NCI-H1048 (cell line): Measurements from ENCODE around the gene AIRE.
"Not testable (repeated sequence)": the region's sequence is repeated elsewhere in the genome, so short reads cannot be mapped to it uniquely, and the experiment has no call there.

Experiments
- DNase-seq: peaks from one replicate; lab custom pipeline; 2025; lab: John Stamatoyannopoulos, UW

AIRE gene

DNA sequence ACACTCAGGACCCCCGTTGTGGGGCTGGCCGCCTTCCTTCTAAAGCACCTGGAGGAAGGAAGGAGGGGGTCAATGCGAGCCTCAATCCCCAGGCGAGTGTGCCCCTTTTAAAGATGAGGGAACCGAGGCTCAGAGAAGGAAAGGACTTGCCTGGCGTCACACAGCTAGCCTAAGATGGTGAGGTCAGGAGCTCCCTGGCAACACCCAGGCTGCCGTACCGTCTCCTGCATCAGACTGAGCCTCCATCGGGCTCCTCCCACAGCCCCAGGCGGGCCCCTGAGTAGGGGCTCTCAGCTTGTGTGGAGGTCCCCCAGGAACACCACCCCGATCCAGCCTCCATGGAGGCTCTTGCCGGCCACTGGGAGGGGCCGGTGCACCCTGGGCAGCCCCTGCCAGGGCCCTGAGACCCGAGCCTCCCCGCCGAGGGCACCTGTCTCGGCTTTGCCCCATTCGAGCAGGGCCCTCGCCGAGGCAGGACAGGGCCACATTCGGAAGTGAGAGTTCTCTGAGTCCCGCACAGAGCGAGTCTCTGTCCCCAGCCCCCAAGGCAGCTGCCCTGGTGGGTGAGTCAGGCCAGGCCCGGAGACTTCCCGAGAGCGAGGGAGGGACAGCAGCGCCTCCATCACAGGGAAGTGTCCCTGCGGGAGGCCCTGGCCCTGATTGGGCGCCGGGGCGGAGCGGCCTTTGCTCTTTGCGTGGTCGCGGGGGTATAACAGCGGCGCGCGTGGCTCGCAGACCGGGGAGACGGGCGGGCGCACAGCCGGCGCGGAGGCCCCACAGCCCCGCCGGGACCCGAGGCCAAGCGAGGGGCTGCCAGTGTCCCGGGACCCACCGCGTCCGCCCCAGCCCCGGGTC lies at the start of gene AIRE:
Gene AIRE (plus strand): TSS at position 739 of the 855 bp plus-strand sequence. CDS start 131 bp downstream, outside the sequence.
- DNase-seq, result no peak

DNA sequence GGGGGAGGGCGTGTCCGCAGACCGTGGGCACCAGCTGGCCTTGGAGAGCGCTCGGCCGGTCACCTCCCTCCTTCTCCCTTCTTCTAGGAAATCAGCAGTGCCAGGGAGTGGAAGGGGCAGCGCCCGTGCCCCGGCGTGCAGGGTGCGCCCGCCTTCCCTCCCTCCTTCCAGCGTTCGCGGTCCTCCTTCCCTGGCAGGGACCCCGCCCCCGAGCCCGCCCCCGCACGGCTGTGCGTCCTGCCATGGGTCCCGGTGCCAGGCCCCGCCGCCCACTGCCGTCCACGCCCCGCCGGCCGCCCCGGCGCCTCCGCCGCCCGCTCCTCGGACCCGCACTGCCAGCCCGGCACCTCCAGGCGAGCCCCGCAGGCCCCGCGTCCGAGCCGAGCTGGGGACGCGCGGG lies 45.3 kb upstream of the AIRE start:
- not testable (repeated sequence) for DNase-seq

DNA sequence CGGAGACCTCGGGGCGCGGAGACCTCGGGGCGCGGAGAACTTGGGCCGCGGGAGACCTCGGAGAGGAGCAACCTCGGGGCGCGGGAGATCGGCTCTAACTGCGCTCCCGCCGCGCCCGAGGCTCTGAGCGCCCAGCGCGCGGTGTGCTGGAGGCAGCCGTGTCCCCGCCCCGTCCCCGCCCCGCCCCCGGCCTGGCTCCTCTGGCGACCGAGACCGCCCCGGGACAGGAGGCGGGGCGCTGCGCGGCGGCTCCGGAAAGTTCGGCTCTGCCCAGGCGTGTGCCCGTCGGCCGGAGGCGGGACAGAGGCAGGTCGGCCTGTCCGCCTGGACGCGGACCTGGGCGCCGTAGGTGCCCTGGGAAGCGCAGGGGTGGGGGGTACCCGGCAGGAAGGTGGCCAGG lies 44.8 kb upstream of the AIRE start, which contains the start of gene ICOSLG:
Gene ICOSLG (minus strand): TSS at position 102 of the 400 bp plus-strand sequence. CDS start 126 bp downstream, outside the sequence.
- not testable (repeated sequence) for DNase-seq

DNA sequence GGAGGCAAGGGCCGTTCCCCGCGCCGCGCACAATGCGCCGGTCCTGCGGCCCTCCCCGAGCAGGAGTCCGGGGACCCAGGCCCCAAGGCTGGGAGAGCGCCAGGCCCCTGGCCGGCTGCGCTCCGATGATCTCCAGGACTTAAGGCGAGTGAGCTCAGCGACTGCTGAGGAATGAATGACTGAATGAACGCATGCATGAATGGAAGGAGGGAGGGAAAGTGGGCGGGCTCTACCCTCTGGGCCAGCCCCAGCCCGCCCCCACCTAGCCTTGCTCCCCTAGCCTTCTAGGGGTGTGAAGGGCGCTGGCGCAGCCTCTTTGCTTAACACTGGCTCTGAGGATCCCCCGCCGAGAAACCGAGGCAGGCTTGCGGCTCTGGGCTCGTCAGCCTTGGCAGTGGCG lies 44.4 kb upstream of the AIRE start:
- not testable (repeated sequence) for DNase-seq

DNA sequence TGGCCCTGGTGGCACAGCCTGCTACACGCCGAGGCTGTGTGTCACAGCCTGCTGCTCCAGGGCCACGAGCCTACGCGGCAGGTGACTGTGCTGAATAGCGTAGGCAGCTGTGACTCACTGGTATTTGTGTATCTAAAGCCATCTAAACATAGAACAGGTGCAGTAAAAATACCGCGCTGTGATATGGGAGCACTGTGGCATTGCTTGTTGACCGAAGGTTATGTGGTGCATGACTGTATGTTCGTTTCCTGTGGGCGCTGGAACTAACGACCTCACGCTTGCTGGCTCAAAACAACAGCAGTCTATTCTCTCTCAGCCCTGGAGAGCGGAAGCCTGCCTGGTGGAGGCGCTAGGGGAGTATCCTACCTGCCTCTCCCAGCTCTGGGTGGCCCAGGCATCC lies 41.7 kb upstream of the AIRE start:
- DNase-seq, result not testable (repeated sequence)

DNA sequence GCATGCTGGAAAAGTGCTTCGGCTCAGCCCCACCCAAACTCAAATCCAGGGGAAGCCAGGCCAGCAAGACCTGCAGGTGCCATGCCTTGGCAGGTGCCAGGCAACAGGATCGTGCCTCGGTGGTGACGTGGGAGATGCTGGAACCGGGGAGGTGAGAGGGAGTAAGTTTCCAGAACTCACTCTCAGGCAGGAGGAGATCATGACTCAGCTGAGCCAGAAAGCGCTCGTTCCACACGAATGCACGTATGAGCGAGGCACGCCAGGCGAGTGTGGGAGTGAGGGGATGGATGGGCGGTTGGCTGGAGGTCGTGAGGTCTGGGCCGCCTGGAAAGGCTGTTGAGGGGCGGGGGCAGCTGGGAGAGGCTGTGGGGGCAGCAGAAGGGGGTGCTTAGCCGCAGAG lies 37.8 kb upstream of the AIRE start:
- DNase-seq, result not testable (repeated sequence)

DNA sequence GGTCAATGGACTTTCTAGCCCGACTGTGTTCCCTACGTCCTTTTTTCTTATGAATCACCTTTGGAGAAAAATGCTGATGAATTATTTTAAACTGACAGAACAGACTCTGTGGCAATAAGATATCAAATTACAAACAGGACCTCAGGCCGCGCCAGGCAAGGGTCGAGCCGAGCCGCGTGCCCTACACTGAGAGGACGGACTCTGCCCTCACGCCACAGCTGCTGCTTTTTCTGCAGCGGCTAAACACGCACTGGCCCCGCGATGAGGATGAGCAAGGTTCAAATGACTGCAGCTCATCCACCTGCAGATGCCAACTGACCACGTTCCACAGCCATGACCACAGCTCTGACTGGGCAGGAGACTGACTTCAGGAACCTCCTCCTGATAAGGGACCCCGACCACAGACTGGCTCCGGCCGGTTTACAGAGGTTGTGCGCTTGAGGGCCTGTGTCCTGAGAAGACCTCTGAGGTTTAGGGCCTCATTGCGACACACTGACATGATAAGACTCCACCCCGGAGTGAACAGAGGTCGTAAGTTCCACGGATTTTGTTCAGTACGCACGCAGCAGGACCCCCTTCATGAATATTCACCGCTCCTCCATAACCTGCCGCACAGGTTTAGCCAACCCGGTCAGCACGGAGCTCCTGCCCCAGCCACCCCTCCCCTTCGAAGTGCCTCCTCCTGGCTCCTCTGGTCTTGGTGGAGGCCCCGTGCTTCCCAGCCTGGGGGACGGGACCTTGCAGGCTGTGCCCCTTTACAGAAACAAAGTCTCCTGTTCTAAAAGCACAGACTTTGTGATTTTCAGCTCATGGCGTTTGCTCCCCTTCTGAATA lies 36.3 kb upstream of the AIRE start:
- DNase-seq, result not testable (repeated sequence)

DNA sequence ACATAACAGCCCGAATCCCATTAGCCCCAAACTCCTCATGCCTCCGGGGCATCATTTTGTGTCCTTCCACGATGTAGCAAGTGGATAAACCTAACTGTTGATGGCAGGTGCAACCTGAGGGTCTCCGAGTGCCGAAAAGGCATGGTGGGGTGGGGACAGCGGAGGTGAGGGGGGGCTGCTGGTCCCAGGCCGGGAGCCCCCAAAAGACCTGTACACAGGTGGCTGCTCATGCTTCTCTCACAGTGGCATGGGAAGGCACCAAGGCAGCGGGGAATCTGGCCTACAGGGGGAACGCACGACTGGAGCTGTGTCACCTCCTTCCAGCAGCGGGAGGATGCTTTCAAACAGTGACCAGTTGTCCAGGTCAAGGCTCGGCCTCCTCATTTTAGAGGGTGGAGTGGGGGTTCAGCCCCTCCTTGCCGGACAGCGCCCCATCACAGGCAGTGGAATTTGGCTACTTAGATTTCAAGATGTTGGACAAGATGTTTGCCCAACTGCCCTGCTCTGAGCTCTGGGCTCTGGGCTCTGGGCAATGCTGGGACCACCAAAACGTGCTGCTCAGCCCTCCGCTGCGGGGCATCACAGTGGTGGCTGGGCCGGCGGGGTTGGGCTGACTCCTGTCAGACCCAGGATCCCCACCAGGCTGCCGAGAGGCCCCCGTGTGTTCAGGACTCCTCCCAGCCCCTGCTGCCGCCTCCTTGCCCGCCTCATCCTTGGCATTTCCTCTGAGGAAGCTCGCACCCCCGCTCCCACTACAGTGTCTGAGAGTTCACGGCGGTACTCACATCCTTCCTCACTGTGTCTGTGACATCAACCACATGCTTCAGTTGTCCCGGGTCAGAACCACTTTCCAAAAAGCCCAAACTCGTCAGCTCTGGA lies 31.6 kb upstream of the AIRE start:
- no peak for DNase-seq

DNA sequence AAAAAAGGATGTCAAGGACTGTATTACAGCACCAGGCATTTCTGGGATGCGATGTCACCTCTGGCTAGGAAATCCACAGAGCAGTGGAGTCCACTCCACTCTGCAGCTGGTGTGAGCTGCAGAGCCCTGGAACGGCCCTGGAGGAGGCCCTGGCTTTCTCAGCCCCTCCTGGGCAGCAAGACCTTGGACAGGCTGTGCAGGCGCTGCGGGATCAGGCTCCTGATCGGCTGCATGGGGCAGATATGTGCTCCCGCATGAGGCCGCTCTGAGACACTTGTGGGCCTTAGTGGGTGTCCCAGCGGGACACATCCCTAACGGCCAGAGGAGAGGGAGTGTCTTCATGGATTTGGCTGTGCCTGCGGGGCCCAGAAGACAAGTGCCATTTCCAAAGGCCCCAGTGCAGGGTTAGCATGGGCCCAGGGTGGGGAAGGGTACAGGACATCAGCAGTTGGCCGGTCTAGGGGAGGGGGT lies 30.1 kb upstream of the AIRE start:
- no peak for DNase-seq

DNA sequence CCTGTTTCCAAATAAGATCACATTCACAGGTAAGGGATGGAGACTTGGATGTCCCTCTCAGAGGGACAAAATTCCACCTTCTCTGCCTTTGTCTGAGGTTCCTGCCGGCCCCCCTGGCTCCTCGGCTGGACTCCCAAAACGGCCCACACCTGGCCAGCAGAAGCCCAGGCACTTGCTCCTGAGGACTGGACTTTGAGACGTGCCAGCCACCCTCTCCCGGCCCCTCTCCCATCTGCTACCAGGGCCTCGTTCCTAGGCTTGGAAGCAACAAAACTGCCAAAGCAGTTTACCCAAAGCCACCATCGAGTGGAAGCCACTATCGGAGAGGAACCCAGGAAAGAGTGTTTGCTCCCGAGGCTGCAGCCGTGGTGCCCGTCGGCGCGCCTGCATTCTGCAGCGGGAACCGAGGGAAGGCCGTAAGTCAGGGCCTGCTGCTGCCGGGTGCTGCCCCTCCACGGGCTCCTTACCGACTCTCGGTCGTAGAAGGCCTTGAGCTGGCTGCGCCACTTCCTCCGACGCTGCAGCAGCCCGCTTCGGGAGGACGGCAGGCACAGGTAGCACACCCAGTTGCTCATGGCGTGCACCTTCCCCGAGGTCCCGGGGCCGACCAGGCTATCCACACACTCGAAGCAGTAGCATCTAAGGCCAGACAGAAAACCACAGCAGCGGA lies 27.5 kb upstream of the AIRE start:
- no peak for DNase-seq

DNA sequence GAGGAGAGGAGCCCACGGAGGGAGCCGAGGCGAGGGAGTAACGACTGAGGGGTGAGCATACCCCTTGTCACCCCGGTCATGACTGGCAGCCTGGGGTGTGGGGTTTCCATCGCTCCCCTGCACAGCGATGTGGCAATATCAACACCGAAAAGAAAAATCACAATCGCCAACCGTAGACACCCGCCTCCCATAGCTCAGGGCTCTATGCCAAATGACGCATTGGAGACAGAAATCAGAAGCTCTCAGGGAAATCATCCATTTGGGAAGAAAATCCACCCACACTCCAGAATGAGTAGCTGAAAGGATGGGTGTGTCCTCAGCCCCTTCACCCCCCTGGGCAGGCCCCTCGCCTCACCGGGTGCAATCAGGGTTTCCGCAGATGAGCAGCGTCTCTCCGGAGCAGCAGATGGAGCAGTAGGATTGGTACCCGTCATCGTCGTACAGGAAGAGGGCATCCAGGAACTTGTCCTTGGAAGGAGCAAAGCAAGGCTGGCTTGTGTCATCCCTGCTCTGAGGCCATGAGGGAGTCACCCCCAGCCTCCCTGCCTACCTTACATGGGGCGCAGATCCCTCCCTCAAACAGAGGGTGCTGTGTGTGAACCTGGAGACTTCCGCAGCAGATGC lies 26.5 kb upstream of the AIRE start:
- no peak for DNase-seq

DNA sequence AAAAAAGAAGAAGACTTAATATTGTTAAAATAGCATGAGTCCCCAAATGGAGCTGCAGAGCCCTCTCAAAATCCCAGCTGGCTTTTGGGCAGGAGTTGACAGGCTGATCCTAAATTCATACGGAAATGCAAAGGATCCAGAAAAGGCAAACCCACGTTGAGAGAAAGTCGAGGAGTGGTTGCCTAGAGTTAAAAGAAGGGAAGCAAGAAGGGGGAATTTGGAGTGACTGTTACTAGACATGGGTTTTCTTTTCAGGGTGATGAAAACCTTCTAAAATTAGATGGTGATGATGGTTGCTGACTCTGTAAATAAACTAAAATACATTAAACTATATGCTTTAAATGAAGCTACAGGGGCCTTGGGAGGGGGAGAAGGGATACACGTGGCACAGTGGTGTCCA lies 25.6 kb upstream of the AIRE start:
- DNase-seq, result no peak

DNA sequence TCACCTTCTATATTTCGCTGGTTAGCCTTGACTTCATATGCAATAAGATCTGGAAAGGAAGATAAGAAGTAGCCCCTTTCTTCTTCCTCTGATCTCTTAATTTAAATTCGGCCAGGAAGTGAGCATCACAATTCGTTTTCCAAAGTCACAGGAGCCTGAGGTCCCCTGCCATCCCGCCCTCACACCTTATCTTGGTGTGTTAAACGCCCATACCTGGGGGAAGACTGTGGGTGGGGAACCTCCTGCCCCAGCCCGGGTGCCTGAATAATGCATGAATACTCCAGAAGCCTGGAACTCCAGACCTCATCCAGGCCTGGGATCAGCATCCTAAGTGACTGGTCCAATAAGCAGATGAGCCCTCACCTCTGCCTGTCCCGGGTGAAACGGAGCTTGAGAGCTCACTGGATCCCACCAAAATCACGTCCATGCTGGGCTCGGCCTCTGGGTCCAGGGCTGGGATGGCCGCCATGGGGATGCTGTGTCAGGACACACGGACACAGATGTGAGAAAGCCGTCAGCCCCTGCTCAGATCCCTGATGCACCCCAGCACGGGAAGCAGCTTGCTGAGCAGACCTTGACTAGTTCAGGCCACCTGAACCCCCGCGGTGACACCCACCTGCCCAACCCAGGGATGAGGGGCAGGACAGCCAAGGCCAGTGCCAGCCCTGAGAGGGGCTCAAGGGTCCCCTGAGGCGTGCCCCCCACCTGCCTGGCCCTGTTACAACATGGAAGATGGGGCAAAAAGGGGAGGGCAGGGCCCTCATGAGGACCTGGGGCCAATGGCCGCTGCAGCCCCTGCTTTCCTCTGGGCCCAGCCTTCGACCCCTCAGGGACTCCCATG lies 24.7 kb upstream of the AIRE start:
- DNase-seq, result no peak

DNA sequence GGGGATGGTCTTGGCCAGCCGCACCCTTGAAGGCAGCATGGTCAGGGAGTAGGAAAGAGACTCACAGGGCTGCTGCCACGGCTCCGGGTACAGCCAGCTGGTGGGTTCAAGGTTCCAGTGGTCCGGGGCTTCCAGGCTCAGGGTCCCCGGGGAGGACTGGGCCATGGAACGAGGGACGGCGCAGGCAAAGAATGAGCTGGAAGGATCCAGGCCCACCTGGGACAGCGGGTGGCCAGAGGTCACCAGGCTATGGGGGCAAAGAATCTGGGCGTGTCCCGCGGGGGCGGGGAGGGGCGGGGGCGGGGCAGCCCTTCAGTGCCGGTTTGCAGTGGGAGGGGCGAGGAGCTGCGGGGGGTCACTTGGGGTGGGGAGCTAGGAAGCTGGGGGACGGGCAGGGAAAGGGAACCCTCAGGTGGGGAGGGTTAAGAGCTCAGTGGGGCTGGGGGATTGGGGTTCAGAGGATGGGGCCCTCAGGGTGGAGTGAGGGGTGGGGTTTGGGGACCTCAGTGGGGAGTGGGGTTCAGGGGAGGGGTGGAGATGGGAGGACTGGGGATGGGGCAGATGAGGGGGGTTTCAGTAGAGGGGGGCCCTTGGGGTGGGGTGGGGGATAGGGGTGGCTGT lies 23.9 kb upstream of the AIRE start, which contains the start of gene DNMT3L:
Gene DNMT3L (minus strand): TSS at position 223 of the 621 bp plus-strand sequence. CDS start 638 bp downstream, outside the sequence.
- DNase-seq, result no peak

DNA sequence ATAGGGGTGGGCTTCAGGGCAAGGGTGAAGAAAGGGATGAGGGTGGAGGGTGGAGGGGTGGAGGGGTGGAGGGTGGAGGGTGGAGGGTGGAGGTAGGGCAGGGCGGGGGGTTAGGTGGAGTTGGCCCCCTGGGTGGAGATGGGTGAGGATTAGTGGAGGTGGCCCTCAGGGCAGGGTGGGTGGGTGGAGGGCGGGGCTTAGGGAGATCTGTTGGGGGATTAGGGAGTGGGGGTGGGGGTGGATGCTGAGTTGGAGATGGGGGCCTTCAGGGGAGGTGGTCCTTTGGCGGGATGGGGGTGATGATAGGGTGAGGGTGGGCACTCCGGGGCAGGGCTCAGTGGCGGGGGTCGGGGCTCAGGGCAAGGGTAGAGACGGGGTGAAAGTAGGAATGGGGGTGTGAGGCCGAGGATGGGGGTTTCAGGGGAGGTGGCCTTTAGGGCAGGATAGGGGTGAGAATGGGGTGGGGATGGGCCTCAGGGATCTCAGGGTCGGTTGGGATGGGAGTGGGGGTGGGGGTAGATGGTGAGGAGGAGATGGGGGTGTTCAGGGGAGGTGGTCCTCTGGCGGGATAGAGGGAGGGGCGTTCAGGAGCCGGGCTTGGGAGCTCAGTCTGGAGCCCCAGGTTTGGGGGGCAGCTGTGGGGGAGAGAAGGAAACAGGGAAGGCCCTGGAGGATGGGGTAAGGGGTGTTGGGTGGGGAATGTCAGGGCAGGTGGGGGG lies 23.2 kb upstream of the AIRE start:
- no peak for DNase-seq

DNA sequence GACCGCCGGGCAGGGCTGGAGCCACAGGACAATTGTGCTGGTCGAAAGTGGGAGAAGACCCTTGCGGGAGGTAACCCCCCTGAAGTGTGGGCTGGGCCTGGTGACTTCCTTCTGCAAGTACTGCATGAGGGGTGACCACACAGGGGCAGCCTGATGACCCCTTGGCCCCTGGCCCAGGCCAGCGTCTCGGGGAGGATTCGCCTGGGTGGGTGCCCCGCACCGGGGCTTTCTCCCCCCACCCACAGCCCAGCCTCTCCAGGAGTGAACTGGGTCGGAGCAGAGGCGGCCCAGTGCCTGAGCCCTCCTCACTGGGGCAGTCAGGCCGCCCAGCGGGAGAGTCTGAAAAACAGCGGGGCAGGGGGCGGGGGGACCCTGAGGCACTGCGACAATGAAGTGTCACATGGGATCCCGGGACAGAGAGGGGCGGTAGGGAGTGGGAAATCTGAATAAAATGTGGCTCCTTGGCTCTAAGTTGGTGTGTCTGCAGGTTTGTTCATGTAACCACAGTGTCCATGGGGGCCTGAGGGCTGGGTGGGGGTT lies 22.4 kb upstream of the AIRE start:
- DNase-seq, result no peak

DNA sequence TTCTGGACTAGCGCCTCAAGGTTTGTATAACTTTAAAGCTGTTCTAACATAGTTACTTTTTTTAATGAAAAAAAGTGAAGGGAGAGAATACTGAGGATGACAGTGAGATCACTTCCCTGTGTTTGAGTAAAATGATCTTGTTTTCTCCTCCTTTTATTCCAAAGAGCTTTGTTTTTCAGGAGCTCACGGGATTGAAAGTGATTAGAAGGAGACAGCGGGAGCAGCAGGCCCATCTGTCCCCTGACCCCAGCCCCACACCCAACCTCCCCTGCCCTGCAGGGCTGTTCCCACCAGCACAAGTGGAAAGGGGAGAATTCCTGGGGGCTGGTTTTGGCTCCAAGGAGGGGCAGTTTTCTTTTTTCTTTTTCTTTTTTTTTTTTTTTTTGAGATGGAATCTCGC lies 21.9 kb upstream of the AIRE start:
- DNase-seq, result no peak

DNA sequence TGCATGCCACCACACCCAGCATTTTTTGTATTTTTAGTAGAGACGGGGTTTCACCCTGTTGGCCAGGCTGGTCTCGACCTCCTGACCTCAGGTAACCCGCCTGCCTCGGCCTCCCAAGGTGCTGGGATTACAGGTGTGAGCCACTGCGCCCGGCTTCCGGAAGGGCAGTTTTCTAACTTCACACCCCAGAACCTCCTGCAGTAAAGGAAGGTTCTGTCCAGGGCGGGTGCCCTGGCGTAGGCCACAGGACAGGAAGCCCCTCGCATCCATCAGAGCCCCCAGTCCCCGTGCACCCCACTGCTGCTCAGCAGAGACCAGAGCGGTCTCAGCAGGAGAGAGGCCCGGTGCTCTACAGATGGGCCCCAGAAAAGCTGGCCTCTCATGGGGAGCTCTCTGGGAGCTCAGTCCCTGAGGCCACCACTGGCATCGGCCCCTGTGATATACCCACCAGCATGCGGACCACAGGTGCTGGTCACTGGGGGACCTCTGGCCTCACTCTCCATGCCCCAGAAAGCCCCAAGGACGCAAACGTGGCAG lies 19.9 kb upstream of the AIRE start:
- DNase-seq, result no peak
